ENCODE measurements around the gene KCNT1. TPM values are rescaled to one million over a fixed set of nuclear protein-coding genes. Genes with fewer than 3 reads are reported as not detected.

KCNT1 gene
- total RNA-seq, 1 donor from 2014 or later, result not detected

DNA sequence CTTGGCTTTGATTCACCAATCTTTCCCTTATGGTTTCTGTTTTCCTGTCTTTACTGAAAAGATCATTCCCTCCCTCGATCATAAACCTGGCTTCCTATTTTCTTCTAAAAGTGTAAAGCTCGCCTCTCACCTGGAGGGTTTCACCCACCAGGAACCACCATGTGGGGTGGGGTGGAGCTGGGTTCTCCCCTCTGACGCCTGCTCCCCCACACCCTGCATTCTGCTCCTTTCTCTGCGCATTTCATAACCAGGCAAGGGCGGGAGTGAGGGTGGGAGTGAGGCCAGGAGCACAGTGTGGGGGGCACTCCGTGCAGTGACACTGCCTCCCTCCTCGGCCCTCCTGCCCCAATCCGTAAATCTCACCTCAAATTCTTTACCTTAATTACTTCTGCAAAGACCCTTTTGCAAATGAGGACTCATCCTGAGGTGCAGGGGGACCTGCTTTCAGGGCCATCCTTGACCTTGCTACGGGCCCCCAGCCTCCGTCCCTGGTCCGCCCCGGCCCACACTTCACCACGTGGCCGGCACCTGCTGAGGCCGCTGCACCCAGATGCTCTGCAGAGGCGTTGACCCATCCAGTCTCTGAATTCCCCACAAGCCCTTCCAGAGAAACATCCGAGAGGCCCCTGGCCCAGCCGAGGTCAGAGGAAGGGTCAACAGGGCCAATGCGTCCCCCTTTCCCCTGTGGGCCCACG is 59.3 kb downstream of the KCNT1 start:
- no peaks in the 10 kb centered on the region for H3K27me3 ChIP-seq (ENCODE audit: control insufficient read depth, insufficient read depth, low read length)
- TF ChIP-seq, protein P1, sequence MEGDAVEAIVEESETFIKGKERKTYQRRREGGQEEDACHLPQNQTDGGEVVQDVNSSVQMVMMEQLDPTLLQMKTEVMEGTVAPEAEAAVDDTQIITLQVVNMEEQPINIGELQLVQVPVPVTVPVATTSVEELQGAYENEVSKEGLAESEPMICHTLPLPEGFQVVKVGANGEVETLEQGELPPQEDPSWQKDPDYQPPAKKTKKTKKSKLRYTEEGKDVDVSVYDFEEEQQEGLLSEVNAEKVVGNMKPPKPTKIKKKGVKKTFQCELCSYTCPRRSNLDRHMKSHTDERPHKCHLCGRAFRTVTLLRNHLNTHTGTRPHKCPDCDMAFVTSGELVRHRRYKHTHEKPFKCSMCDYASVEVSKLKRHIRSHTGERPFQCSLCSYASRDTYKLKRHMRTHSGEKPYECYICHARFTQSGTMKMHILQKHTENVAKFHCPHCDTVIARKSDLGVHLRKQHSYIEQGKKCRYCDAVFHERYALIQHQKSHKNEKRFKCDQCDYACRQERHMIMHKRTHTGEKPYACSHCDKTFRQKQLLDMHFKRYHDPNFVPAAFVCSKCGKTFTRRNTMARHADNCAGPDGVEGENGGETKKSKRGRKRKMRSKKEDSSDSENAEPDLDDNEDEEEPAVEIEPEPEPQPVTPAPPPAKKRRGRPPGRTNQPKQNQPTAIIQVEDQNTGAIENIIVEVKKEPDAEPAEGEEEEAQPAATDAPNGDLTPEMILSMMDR (IDR thresholded peaks at IDR 0.05; ENCODE audit: insufficient read depth, low read length, poor library complexity, severe bottlenecking), result no peak
- no peak overlapping the region for H3K4me3 ChIP-seq (ENCODE audit: low read depth, low read length)
- DNase-seq (ENCODE audit: low read depth), result no peak
- H3K36me3 ChIP-seq (ENCODE audit: control insufficient read depth, insufficient read depth, low read length), result no peaks in the 10 kb centered on the region

DNA sequence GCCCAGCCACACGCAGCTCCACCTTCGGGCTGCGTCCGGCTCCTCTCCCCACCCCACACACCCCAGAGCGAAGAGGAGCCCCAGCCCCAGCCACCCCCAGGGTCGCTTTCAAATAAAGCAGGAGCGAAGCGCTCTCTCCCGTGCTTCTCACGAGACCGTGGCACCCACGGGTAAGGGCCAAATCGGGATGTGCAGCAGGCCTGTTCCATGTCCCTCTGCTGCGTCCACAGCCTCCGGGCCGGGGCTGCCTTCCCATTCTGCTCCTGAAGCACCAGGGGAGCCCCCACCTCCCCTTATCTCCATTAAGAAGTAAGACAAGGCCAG is 59.8 kb downstream of the KCNT1 start:
- no peaks in the 10 kb centered on the region for H3K27me3 ChIP-seq (ENCODE audit: control insufficient read depth, insufficient read depth, low read length)
- H3K36me3 ChIP-seq (ENCODE audit: control insufficient read depth, insufficient read depth, low read length), result no peaks in the 10 kb centered on the region
- TF ChIP-seq, protein P1 (IDR thresholded peaks at IDR 0.05; ENCODE audit: insufficient read depth, low read length, poor library complexity, severe bottlenecking), result no peak
- no peak overlapping the region for H3K4me3 ChIP-seq (ENCODE audit: low read depth, low read length)
- DNase-seq (ENCODE audit: low read depth), result no peak

DNA sequence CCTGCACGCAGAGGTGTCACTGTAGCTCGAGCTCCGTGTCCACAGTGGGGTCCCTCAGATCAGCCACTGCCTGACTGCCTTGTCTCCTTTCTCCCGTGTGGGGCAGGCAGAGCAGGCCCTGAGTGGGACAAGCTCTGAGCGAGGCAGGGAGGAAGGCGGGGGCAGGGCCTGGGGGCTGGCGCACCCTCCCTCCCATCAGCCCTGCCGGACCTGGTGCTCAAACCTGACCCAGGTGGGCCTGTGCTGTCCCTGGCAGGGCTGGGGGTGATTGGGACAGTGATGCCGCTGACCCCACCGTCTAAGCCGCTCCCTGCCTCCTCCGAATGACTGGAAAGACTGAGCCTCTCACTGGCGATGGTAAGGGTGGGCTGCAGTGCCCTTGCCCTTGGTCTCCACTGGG is 60.9 kb downstream of the KCNT1 start:
- no peak for DNase-seq (ENCODE audit: low read depth)
- Histone ChIP-seq H3K36me3 (ENCODE audit: control insufficient read depth, insufficient read depth, low read length) (no peaks in the 10 kb centered on the region), H3K4me3 (ENCODE audit: low read depth, low read length) (no peak overlapping the region), H3K27me3 (ENCODE audit: control insufficient read depth, insufficient read depth, low read length) (no peaks in the 10 kb centered on the region)
- TF ChIP-seq, protein P1 (IDR thresholded peaks at IDR 0.05; ENCODE audit: insufficient read depth, low read length, poor library complexity, severe bottlenecking), result no peak

DNA sequence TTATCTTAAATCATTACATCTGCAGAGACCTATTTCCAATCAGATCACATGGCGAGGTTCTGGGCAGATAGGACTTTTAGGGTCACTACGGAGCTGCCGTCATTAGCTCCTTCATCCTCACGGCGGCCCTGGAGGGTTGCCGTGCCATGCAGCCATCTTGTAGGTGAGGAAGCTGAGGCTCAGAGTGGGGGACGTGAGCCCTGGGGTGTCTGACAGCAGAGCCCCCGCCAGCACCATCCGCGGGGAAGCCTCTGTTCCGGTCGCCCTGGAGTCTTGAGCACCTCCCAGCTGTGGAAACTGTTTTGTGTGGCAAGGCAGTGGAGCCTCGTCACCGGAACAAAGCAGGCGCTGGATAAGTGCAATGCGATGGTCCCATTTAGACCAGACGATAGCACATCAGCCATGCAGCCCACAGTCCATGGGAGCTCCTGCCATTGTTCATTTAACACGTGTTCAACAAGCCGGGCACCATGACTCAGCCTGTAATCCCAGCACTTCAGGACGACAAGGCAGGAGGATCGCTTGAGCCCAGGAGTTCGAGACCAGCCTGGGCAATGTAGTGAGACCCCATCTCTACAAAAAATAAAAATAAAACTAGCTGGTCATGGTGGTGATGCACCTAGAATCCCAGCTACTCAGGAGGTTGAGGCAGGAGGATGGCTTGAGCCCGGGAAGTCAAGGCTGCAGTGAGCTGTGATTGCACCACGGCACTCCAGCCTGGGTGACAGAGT is 61.9 kb downstream of the KCNT1 start:
- TF ChIP-seq, protein P1 (IDR thresholded peaks at IDR 0.05; ENCODE audit: insufficient read depth, low read length, poor library complexity, severe bottlenecking), result no peak
- Histone ChIP-seq H3K4me3 (ENCODE audit: low read depth, low read length) (no peak overlapping the region), H3K27me3 (ENCODE audit: control insufficient read depth, insufficient read depth, low read length) (no peaks in the 10 kb centered on the region), H3K36me3 (ENCODE audit: control insufficient read depth, insufficient read depth, low read length) (no peaks in the 10 kb centered on the region)
- DNase-seq (ENCODE audit: low read depth), result no peak

DNA sequence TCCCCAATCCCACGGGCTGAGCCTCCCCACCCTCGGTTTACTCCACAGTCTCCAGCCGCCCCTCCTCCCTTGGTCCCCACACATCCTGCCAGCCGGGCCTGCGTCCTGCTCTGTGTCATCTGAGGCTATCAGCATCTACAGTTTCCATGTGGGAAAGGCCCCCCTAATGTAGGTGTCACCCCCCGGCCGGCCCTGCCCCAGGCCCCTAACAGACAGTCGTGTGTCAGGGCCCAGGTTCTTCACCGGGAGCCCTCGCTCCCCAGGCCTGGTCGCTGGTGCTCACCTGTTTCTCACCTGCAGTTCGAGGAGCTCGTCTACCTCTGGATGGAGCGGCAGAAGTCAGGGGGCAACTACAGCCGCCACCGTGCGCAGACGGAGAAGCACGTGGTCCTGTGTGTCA is 62.7 kb downstream of the KCNT1 start:
- DNase-seq (ENCODE audit: low read depth), result no peak

More for the DNA sequence above, 62.7 kb downstream of the KCNT1 start:
- Histone ChIP-seq H3K27me3 (ENCODE audit: control insufficient read depth, insufficient read depth, low read length) (no peaks in the 10 kb centered on the region), H3K4me3 (ENCODE audit: low read depth, low read length) (no peak overlapping the region), H3K36me3 (ENCODE audit: control insufficient read depth, insufficient read depth, low read length) (no peaks in the 10 kb centered on the region)
- TF ChIP-seq, protein P1 (IDR thresholded peaks at IDR 0.05; ENCODE audit: insufficient read depth, low read length, poor library complexity, severe bottlenecking), result no peak
